GM18505 (cell line): ENCODE data around the gene ZNF683.

Experiments used
- ATAC-seq: cut with Tn5 transposase; IDR thresholded peaks from one replicate; pipeline ENCODE4 v1.9.1; 2021; ENCODE audit not compliant: unreplicated experiment
- POLR2A ChIP-seq: IDR thresholded peaks from 4 replicates; pipeline ENCODE4 v1.6.1; 2011; ENCODE audit warnings: borderline replicate concordance; ENCODE audit not compliant: insufficient read depth, insufficient read length; ENCODE audit errors: extremely low read depth

Gene ZNF683

DNA sequence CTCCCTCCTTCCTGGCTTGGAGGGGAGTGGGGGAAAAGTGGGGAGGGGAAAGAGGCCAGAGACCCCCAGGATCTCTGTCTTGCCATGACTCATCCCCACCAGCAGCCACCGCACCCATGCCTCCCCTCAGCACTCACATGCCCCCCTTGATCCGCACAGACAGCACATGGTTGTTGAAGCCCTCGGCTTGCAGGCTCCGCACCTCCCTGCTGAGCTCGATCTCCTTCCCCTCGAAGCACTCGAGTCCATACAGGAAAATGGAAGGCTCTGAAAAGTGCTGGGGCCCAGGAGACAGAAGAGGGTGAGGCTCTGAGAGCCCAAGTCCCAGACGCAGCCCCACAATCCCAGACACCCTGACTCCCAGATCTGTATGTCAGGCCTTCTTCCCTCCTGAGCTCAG lies 44.0 kb downstream of the ZNF683 start:
- ATAC-seq: no peak
- no peak for TF ChIP-seq POLR2A

DNA sequence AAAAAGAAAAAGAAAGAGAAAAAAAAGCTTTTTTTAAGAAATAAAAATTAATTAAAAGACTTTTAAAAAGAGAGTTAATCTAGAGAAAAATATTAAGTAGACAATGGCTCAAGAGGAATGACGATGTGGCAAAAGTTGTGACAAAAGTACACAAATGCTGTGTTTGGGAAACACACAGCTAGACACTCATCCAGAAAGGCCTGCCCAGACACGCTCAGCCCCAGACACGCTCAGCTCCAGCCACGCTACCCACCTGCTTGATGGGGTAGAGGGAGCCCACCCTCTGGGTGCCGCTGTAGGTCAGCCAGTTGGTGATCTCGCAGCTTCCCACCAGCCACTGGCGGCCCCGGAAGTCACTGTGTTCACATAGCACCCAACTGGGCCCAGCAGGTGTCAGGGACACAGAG lies 44.6 kb downstream of the ZNF683 start:
- no peak for ATAC-seq
- TF ChIP-seq POLR2A: no peak

DNA sequence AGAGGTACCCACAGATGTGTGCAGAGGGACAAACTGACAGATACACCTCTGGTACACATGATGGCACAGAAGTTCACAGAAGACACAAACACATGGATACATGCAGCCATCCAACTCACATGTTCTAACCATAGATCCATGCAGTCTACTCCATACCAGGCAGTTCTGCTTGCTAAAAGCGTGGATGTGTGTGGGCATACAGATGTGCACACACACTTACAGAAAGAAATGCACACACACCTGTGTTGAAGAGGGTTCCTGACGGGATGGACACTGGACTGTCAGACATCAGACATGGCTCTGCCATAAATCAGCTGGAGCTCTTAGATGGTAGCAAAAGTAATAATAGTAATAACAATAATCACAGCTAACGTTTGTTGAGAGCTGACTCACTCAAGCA lies 48.0 kb downstream of the ZNF683 start:
- no peak for ATAC-seq
- no peak for TF ChIP-seq POLR2A

DNA sequence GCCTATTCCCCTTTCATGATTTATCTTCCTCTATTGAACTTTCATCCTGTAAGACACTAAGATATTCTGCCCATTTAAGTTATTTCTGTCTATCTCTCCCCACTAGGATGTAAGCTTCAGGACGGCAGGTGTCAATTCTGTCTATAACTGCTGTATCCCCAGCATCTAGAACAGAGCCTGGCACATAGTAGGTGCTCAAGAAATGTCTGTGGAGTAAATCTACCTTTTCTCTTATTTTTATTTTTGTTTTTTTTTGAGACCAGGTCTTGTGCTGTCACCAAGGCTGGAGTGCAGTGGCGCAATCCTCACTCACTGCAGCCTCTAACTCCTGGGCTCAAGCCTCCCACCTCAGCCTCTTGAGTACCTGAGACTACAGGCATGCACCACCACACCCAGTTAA lies 49.2 kb downstream of the ZNF683 start:
- TF ChIP-seq POLR2A: no peak
- no peak for ATAC-seq

DNA sequence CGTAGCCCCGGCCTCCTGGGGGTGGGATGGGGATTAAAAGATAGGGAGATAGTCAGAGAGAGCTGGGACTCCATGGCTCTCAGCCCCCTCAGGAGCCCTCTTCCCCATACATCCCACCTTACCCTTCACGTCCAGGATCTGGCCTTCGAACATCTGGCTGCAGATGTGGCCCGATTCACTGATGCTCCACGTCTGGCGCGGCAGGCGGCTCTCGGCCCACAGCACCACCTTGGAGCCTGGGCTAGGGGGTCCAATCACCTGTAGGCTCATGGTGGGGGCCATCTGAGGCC lies 50.6 kb downstream of the ZNF683 start:
- TF ChIP-seq POLR2A: no peak
- ATAC-seq: no peak

DNA sequence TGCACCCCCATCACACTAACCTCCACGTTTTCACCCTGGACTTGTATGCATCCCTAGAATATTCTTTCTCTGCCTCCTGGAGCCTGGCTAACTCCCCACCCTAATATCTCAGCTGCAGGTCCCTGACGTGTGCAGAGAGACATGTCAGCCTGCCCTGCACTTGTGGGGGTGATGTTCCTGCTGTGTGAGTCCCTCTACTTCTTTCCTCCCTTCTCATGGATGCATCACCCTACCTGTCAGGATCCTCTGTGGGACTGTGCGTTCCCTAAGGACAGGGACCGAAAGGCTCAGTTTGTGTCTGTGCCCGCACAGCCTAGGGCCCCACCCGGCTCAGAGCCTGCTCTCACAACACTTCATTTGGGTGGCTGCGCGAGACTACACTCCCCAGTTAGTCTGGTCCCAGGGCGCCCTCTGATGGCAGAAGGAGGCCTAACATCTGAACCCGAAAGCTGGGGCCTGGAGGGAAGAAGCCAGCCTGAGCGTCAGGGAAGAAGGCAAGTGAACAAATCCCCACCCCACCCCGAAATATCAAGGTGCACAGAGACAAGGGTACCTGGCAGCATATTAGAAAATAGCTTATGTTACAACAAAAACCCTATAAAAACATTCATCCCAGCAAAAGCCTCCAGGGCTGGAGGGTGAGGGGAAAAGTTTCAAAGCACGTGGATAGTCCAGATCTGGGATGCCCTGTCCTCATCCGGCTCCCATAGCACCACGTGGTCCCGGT lies 51.1 kb downstream of the ZNF683 start:
- TF ChIP-seq POLR2A: no peak
- peak; percentile 43 for ATAC-seq

DNA sequence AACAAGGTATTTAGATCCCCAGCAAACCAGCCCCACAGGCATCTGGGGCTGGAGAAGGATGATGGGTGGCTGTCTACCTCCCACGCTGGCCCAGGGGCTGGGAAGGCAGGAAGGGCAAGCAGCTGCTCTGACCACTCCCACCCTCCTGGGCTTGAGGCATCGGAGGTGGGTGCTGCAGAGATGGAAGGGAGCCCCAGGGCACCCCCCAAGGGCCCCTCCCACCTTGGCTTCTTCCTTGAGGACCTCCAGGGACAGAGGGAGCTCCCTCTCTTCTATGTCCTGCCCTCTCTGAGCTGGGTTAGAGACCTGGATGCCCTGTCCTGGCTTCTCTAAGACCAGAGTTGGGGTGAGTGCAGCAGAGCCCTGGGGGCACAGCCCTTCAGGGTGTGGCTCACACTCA lies 51.7 kb downstream of the ZNF683 start:
- TF ChIP-seq POLR2A: peak; percentile 34
- ATAC-seq: no peak

DNA sequence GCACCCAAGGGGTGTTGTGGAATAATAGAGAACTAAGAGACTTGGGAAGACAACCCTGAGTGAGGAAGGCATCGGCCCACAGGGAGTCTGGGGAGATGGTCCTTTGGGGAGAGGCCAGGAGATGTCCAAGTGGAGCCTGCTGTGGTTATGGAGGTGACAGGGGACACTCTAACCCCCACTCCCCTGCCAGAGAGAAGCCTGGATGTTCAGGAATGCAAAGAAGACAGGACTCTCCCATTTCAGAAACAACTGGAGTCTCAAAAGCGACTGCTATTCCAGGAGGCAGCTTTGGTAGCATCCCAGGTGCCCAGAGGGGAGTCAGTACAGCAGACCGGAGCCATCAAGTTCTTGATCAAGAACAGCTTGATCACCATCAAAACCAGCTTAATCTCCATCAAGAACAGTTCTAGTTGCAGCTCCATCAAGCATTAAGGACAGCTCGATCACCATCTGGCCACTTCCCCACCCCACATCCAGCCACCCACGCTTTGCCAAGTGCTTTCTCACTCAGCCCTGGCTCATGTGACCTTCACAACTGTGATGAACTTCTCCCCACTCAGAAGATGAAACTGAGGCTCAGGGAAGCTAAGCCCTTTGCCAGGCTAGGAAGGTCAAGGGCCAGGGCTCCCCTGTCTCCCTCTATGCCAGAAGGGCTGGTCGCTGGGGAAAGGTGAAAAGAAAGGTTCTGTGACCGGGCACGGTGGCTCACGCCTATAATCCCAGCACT lies 54.0 kb downstream of the ZNF683 start:
- peak; percentile 42 for TF ChIP-seq POLR2A
- ATAC-seq: no peak

DNA sequence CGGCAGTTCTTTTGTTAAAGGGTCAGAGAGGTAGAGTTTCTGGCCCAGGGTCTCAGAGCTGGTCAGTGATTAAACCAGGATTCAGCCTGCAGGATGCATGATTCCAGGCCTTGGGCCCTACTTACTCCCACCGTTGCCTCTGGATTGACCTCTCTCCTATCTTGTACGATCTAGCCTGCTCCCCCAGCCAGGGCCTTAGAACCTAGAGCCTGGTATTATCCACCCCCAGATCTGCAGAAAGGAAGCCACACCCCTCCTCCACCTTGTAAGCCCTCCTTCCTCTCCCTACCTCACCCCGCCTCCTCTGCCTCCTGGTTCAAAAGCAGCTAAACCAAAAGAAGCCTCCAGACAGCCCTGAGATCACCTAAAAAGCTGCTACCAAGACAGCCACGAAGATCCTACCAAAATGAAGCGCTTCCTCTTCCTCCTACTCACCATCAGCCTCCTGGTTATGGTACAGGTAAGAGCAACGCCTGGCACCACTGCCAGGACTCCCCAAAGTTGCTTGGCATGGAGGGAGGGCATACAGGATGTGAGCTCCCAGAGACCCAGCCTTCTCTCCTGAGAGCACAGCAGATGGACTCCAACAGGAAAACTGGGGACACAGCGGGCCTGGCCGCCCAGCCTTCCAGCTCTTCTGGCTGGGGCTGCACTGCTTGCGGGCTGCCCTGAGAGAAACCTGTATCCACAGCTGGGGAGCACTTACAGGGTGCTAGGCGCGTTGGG lies 54.8 kb downstream of the ZNF683 start, which contains the start of gene CD52:
Gene CD52 (plus strand): TSS at position 347 of the 726 bp plus-strand sequence. CDS start 60 bp downstream, at position 407.
- no peak for ATAC-seq

DNA sequence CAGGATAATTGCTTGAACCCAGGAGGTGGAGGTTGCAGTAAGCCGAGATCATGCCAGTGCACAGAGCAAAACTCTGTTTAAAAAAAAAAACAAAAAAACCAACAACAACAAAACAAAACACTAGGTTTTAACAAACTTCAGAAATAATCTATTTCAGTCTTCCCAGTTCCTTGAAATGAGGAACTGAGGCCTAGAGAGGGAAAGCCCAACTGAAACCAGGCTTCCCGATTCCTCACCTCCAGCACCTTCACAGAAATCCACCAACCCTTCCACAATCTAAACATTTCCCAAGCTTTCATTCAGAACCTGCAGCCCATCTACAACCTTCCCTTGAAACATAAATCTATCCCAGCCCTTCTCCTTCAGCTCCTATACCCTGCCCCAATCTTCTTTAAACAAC lies 55.4 kb downstream of the ZNF683 start:
- no peak for TF ChIP-seq POLR2A
- ATAC-seq: no peak

More for the DNA sequence above, 54.8 kb downstream of the ZNF683 start, which contains the start of gene CD52:
- TF ChIP-seq POLR2A: peak; percentile 91

DNA sequence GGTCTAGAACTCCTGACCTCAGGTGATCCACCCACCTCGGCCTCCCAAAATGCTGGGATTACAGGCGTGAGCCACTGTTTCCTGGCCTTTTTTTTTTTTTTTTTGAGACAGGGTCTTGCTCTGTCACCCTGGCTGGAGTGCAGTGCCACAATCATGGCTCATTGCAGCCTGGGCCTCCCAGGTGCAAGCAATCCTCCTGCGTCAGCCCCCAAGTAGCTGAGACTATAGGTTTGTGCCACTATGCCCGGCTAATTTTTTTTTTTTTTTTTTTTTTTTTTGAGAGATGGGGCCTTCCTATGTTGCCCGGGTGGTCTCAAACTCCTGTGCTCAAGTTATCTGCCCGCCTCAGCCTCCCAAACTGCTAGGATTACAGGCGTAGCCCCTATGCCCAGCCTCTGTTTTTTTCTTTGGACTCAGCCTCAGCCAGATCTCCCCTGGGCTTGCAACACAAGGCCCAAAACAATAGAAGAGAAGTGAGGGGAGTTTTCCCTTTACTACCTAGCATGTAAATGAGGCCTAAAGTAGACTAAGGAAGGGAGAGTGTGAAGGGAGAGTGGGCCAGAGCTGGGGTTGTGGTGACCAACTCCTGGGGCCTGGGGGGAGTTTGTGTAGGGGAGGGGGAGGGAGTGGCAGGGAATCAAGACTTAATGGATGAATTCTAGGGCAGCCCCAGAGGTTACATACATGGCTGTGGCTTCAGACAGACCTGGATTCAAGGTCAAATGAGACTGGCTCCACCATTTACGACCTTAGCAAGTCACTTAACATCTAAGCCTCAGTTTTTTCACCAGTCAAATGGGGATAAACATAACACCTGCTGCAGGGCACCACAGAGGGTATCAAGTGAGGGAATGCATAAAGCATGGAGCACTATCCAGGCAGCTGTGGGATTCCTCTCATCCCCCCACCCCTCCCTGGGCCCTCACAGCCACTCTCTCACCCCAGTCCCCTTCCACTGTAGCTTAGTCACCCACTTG lies 56.4 kb downstream of the ZNF683 start:
- TF ChIP-seq POLR2A: no peak
- no peak for ATAC-seq

DNA sequence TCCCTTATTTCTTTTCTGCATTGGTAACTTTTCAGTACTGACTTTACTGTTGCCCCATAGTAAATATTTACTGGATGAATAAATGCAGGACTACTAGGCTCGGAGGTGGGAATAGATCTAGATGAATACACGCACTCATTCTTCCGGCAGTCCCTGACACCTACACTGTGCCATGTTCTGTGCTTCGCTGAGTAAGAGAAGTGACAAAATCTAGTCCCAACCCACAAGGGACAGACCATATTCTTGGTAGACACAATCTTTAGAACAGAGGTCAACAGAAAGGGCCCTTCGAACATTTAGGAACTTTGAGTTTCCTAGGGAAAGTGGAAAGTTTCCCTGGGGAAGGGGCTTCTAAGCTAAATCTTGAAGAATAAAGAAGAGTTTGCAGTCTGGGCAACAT lies 58.0 kb downstream of the ZNF683 start:
- no peak for TF ChIP-seq POLR2A
- ATAC-seq: no peak
